HG02938 (cell line): ENCODE data around the gene TTI1.

Source experiments
- ATAC-seq: cut with Tn5 transposase; IDR thresholded peaks from one replicate; pipeline ENCODE4 v1.9.1; 2021; ENCODE audit warnings: mild to moderate bottlenecking, moderate library complexity; ENCODE audit not compliant: unreplicated experiment

Gene TTI1

GRCh38 chr20:38033330-38034107 is at the start of gene TTI1, which contains the start of gene RPRD1B:
TTI1 (minus strand) TSS chr20:38033456; CDS start chr20:38013816, 19,640 bp downstream.
RPRD1B (plus strand) TSS chr20:38033746; CDS start chr20:38033948, 202 bp downstream.
- ATAC-seq: peak; percentile 77

GRCh38 chr20:38082894-38083293 is 49.6 kb upstream of the TTI1 start:
- no peak for ATAC-seq

GRCh38 chr20:38081575-38081974 is 48.3 kb upstream of the TTI1 start:
- ATAC-seq: no peak

GRCh38 chr20:38079353-38079752 is 46.1 kb upstream of the TTI1 start:
- no peak for ATAC-seq

- no peak for ATAC-seq
Measured at GRCh38 chr20:38078084-38078483, 44.8 kb upstream of the TTI1 start.

GRCh38 chr20:38076548-38076947 is 43.3 kb upstream of the TTI1 start:
- ATAC-seq: no peak

GRCh38 chr20:38075161-38075998 is 42.1 kb upstream of the TTI1 start:
- ATAC-seq: no peak

GRCh38 chr20:38073307-38074071 is 40.2 kb upstream of the TTI1 start:
- no peak for ATAC-seq

GRCh38 chr20:38072898-38073297 is 39.6 kb upstream of the TTI1 start:
- ATAC-seq: no peak

- no peak for ATAC-seq
Measured at GRCh38 chr20:38067717-38068365, 34.6 kb upstream of the TTI1 start.

GRCh38 chr20:38066969-38067716 is 33.9 kb upstream of the TTI1 start:
- ATAC-seq: no peak

GRCh38 chr20:38065764-38066375 is 32.6 kb upstream of the TTI1 start:
- ATAC-seq: no peak

GRCh38 chr20:38063911-38064530 is 30.8 kb upstream of the TTI1 start:
- ATAC-seq: no peak

GRCh38 chr20:38062890-38063289 is 29.6 kb upstream of the TTI1 start:
- no peak for ATAC-seq

GRCh38 chr20:38061109-38061508 is 27.9 kb upstream of the TTI1 start:
- ATAC-seq: no peak

- no peak for ATAC-seq
Measured at GRCh38 chr20:38060536-38060935, 27.3 kb upstream of the TTI1 start.

GRCh38 chr20:38059832-38060231 is 26.6 kb upstream of the TTI1 start:
- no peak for ATAC-seq

GRCh38 chr20:38057351-38057972 is 24.2 kb upstream of the TTI1 start:
- no peak for ATAC-seq

- no peak for ATAC-seq
Measured at GRCh38 chr20:38055848-38056247, 22.6 kb upstream of the TTI1 start.
